ENCODE data around the gene LDB2.

LDB2 gene

GRCh38 chr4:16767251-16767650, 131.2 kb downstream of the LDB2 start:
- no peaks in the 10 kb centered on the region for H3K4me1 ChIP-seq (ENCODE audit: control insufficient read depth, insufficient read depth, low read length, poor library complexity, severe bottlenecking)
- DNase-seq = no peak
- no peak overlapping the region for H3K27ac ChIP-seq (ENCODE audit: insufficient read depth, low read length, poor library complexity, severe bottlenecking)
- no peak overlapping the region for H3K4me3 ChIP-seq (ENCODE audit: insufficient read depth, low read depth, low read length, poor library complexity, severe bottlenecking)
- H3K27me3 ChIP-seq (replicated peaks; ENCODE audit: control insufficient read depth, insufficient read depth, low read length, poor library complexity, severe bottlenecking) = no peaks in the 10 kb centered on the region
- H3K36me3 ChIP-seq (ENCODE audit: control insufficient read depth, insufficient read depth, low read length) = no peaks in the 10 kb centered on the region
- no peaks in the 10 kb centered on the region for H3K9me3 ChIP-seq (ENCODE audit: control insufficient read depth, low read length)

DNA sequence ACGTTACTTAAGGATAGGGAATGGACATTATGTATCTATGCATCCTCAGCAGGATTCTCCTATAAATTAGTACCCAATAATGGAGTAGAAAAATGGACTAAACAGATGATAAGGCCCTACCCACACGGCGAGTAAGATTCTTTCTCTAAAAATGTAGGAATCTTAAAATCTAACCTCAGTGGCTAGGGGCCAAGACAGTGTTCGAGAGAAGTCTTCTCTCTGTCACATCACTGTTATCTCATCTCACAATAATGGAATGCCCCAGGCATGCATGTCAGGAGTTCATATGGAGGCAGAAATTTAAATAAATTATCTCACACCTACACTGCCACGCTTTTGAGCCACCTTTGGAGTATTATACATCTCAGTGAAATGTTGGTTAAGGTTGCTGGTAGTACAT, 132.9 kb downstream of the LDB2 start:
- Histone ChIP-seq H3K4me1 (ENCODE audit: control insufficient read depth, insufficient read depth, low read length, poor library complexity, severe bottlenecking) (no peaks in the 10 kb centered on the region), H3K27ac (ENCODE audit: insufficient read depth, low read length, poor library complexity, severe bottlenecking) (no peak overlapping the region), H3K4me3 (ENCODE audit: insufficient read depth, low read depth, low read length, poor library complexity, severe bottlenecking) (no peak overlapping the region), H3K9me3 (ENCODE audit: control insufficient read depth, low read length) (no peaks in the 10 kb centered on the region), H3K27me3 (replicated peaks; ENCODE audit: control insufficient read depth, insufficient read depth, low read length, poor library complexity, severe bottlenecking) (no peaks in the 10 kb centered on the region), H3K36me3 (ENCODE audit: control insufficient read depth, insufficient read depth, low read length) (no peaks in the 10 kb centered on the region)
- no peak for DNase-seq

DNA sequence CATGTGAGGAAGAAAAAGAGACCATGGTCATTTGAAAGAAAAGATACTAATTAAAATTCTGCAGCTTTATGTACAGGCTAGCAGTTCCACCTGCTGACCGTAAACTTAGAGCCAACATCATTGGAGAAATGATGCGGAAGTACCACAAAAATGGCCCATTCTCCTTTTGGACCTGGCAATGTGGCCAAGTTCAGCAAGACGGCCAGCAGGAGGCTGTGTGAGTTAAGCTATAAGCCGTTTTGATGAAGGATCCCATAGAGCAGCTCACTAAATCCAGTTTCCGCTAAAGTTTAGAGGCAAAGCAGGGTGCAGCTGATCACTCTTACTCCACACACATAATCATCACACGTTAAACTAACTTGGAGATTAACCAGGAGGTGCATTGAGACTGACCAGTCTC, 133.8 kb downstream of the LDB2 start:
- Histone ChIP-seq H3K27me3 (replicated peaks; ENCODE audit: control insufficient read depth, insufficient read depth, low read length, poor library complexity, severe bottlenecking) (no peaks in the 10 kb centered on the region), H3K27ac (ENCODE audit: insufficient read depth, low read length, poor library complexity, severe bottlenecking) (no peak overlapping the region), H3K9me3 (ENCODE audit: control insufficient read depth, low read length) (no peaks in the 10 kb centered on the region), H3K4me1 (ENCODE audit: control insufficient read depth, insufficient read depth, low read length, poor library complexity, severe bottlenecking) (no peaks in the 10 kb centered on the region), H3K4me3 (ENCODE audit: insufficient read depth, low read depth, low read length, poor library complexity, severe bottlenecking) (no peak overlapping the region), H3K36me3 (ENCODE audit: control insufficient read depth, insufficient read depth, low read length) (no peaks in the 10 kb centered on the region)
- DNase-seq = no peak

GRCh38 chr4:16760617-16761363, 137.7 kb downstream of the LDB2 start:
- H3K4me1 ChIP-seq (ENCODE audit: control insufficient read depth, insufficient read depth, low read length, poor library complexity, severe bottlenecking) = no peaks in the 10 kb centered on the region
- H3K9me3 ChIP-seq (ENCODE audit: control insufficient read depth, low read length) = no peaks in the 10 kb centered on the region
- DNase-seq = no peak
- no peak overlapping the region for H3K27ac ChIP-seq (ENCODE audit: insufficient read depth, low read length, poor library complexity, severe bottlenecking)
- H3K36me3 ChIP-seq (ENCODE audit: control insufficient read depth, insufficient read depth, low read length) = no peaks in the 10 kb centered on the region
- H3K27me3 ChIP-seq (replicated peaks; ENCODE audit: control insufficient read depth, insufficient read depth, low read length, poor library complexity, severe bottlenecking) = no peaks in the 10 kb centered on the region
- H3K4me3 ChIP-seq (ENCODE audit: insufficient read depth, low read depth, low read length, poor library complexity, severe bottlenecking) = no peak overlapping the region

DNA sequence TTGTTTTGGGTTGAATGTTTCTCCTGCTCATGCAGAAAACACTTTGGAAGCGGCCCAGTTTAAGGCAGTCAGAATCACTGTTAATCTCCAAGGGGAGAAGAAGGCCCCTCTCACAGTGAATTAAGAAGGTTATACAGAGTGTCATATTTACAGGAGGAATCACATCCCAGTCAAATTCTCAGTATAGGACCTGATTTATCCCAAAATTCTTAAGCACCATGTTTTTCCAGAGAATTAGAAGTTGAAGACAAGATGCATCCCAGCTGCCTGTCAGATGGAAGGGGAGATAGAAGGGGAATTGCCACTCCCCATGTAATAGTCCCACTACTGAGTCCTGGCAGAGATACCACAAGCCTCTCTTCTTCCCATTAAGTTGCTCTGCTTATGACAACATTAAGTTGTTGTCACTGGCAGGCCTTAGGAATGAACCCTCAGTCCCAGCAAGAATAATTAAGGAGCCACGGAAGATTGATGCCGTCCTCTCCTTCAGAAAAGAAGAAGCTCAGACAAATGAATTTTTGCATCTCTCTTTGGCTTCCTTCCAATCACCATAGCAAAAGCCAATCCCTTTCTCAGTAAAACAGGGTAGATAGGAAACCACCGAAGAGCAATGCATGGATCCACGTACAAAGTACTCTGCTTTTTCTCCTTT, 138.4 kb downstream of the LDB2 start:
- H3K36me3 ChIP-seq (ENCODE audit: control insufficient read depth, insufficient read depth, low read length) = no peaks in the 10 kb centered on the region
- no peaks in the 10 kb centered on the region for H3K4me1 ChIP-seq (ENCODE audit: control insufficient read depth, insufficient read depth, low read length, poor library complexity, severe bottlenecking)
- no peaks in the 10 kb centered on the region for H3K27me3 ChIP-seq (replicated peaks; ENCODE audit: control insufficient read depth, insufficient read depth, low read length, poor library complexity, severe bottlenecking)
- H3K27ac ChIP-seq (ENCODE audit: insufficient read depth, low read length, poor library complexity, severe bottlenecking) = no peak overlapping the region
- no peaks in the 10 kb centered on the region for H3K9me3 ChIP-seq (ENCODE audit: control insufficient read depth, low read length)
- H3K4me3 ChIP-seq (ENCODE audit: insufficient read depth, low read depth, low read length, poor library complexity, severe bottlenecking) = no peak overlapping the region
- DNase-seq = no peak

DNA sequence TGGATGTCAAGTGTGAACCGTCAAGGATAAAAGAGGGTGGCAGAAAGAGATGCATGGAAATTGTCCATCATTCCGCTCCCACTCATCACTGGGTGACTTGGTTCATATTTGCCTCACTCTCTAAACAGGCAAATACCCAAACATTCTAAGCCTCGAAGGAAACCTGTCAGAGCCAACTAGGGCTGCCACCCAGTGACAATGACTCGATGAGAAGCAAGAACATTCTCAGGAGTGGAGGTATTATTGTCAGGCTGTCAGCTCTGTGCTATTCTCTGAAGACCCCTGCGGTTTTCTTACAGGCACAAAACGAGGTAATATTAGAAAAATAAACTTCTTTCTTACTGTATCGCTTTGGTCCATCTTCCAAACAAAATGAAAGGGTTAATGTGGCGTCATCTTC, 139.6 kb downstream of the LDB2 start:
- H3K27me3 ChIP-seq (replicated peaks; ENCODE audit: control insufficient read depth, insufficient read depth, low read length, poor library complexity, severe bottlenecking) = no peaks in the 10 kb centered on the region
- H3K9me3 ChIP-seq (ENCODE audit: control insufficient read depth, low read length) = no peaks in the 10 kb centered on the region
- H3K4me1 ChIP-seq (ENCODE audit: control insufficient read depth, insufficient read depth, low read length, poor library complexity, severe bottlenecking) = no peaks in the 10 kb centered on the region
- no peak for DNase-seq
- H3K4me3 ChIP-seq (ENCODE audit: insufficient read depth, low read depth, low read length, poor library complexity, severe bottlenecking) = no peak overlapping the region
- H3K36me3 ChIP-seq (ENCODE audit: control insufficient read depth, insufficient read depth, low read length) = no peaks in the 10 kb centered on the region
- no peak overlapping the region for H3K27ac ChIP-seq (ENCODE audit: insufficient read depth, low read length, poor library complexity, severe bottlenecking)

- H3K4me3 ChIP-seq (ENCODE audit: insufficient read depth, low read depth, low read length, poor library complexity, severe bottlenecking) = no peak overlapping the region
- H3K27ac ChIP-seq (ENCODE audit: insufficient read depth, low read length, poor library complexity, severe bottlenecking) = no peak overlapping the region
- no peaks in the 10 kb centered on the region for H3K27me3 ChIP-seq (replicated peaks; ENCODE audit: control insufficient read depth, insufficient read depth, low read length, poor library complexity, severe bottlenecking)
- no peaks in the 10 kb centered on the region for H3K9me3 ChIP-seq (ENCODE audit: control insufficient read depth, low read length)
- DNase-seq = no peak
- H3K36me3 ChIP-seq (ENCODE audit: control insufficient read depth, insufficient read depth, low read length) = no peaks in the 10 kb centered on the region
- H3K4me1 ChIP-seq (ENCODE audit: control insufficient read depth, insufficient read depth, low read length, poor library complexity, severe bottlenecking) = no peaks in the 10 kb centered on the region
Measured at GRCh38 chr4:16758255-16758654, 140.2 kb downstream of the LDB2 start.

GRCh38 chr4:16757080-16757521, 141.3 kb downstream of the LDB2 start:
- H3K27ac ChIP-seq (ENCODE audit: insufficient read depth, low read length, poor library complexity, severe bottlenecking) = no peak overlapping the region
- no peak overlapping the region for H3K4me3 ChIP-seq (ENCODE audit: insufficient read depth, low read depth, low read length, poor library complexity, severe bottlenecking)
- no peaks in the 10 kb centered on the region for H3K27me3 ChIP-seq (replicated peaks; ENCODE audit: control insufficient read depth, insufficient read depth, low read length, poor library complexity, severe bottlenecking)
- no peaks in the 10 kb centered on the region for H3K9me3 ChIP-seq (ENCODE audit: control insufficient read depth, low read length)
- H3K36me3 ChIP-seq (ENCODE audit: control insufficient read depth, insufficient read depth, low read length) = no peaks in the 10 kb centered on the region
- H3K4me1 ChIP-seq (ENCODE audit: control insufficient read depth, insufficient read depth, low read length, poor library complexity, severe bottlenecking) = no peaks in the 10 kb centered on the region
- DNase-seq = no peak

DNA sequence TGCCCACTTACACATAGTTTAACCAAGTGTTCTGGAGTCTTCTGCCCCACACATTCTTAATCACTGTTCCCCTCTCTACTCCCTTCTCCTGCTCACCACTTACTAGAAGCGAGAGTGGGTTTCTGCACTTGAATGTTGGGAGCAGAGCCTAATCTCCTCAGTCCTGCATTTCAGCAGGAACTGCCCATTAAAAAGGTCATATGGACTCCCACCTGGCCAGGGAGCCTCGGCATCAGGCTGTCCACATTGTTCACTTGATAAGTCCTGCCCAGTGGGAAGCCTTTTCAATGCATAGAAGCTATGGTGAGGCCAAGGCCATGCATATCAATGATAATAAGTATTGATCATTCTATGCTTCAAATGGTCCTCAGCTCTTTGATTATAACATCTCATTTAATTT, 144.3 kb downstream of the LDB2 start:
- no peak overlapping the region for H3K27ac ChIP-seq (ENCODE audit: insufficient read depth, low read length, poor library complexity, severe bottlenecking)
- DNase-seq = no peak
- no peaks in the 10 kb centered on the region for H3K4me1 ChIP-seq (ENCODE audit: control insufficient read depth, insufficient read depth, low read length, poor library complexity, severe bottlenecking)

GRCh38 chr4:16752150-16752549, 146.3 kb downstream of the LDB2 start:
- Histone ChIP-seq H3K27ac (ENCODE audit: insufficient read depth, low read length, poor library complexity, severe bottlenecking) (no peak overlapping the region), H3K27me3 (replicated peaks; ENCODE audit: control insufficient read depth, insufficient read depth, low read length, poor library complexity, severe bottlenecking) (no peaks in the 10 kb centered on the region), H3K4me1 (ENCODE audit: control insufficient read depth, insufficient read depth, low read length, poor library complexity, severe bottlenecking) (no peaks in the 10 kb centered on the region), H3K36me3 (ENCODE audit: control insufficient read depth, insufficient read depth, low read length) (no peaks in the 10 kb centered on the region), H3K9me3 (ENCODE audit: control insufficient read depth, low read length) (no peaks in the 10 kb centered on the region), H3K4me3 (ENCODE audit: insufficient read depth, low read depth, low read length, poor library complexity, severe bottlenecking) (no peak overlapping the region)
- no peak for DNase-seq

More for the DNA sequence above, 144.3 kb downstream of the LDB2 start:
- Histone ChIP-seq H3K9me3 (ENCODE audit: control insufficient read depth, low read length) (no peaks in the 10 kb centered on the region), H3K4me3 (ENCODE audit: insufficient read depth, low read depth, low read length, poor library complexity, severe bottlenecking) (no peak overlapping the region), H3K27me3 (replicated peaks; ENCODE audit: control insufficient read depth, insufficient read depth, low read length, poor library complexity, severe bottlenecking) (no peaks in the 10 kb centered on the region), H3K36me3 (ENCODE audit: control insufficient read depth, insufficient read depth, low read length) (no peaks in the 10 kb centered on the region)
